ENCODE results near the gene PAM16.
"Not testable (repeated sequence)": the region's sequence is repeated elsewhere in the genome, so short reads cannot be mapped to it uniquely, and the experiment has no call there.

PAM16 gene

GRCh38 chr16:4350787-4351659 is at the start of gene PAM16:
Gene PAM16 (minus strand): TSS chr16:4351321. CDS start chr16:4351234, 87 bp downstream.
- DNase-seq (ENCODE audit: low spot score), result peak; percentile 88

- DNase-seq (ENCODE audit: low spot score), result no peak
These were observed 48.0 kb upstream of the PAM16 start for GRCh38 chr16:4399001-4399730.

GRCh38 chr16:4395055-4395726 is 44.1 kb upstream of the PAM16 start:
- DNase-seq (ENCODE audit: low spot score), result no peak

- DNase-seq (ENCODE audit: low spot score), result not testable (repeated sequence)
These were observed 42.7 kb upstream of the PAM16 start for GRCh38 chr16:4393850-4394249.

GRCh38 chr16:4393240-4393600 is 42.1 kb upstream of the PAM16 start:
- no peak for DNase-seq (ENCODE audit: low spot score)

- no peak for DNase-seq (ENCODE audit: low spot score)
These were observed 41.5 kb upstream of the PAM16 start for GRCh38 chr16:4392382-4393239.

- no peak for DNase-seq (ENCODE audit: low spot score)
These were observed 40.7 kb upstream of the PAM16 start for GRCh38 chr16:4391631-4392381.

- DNase-seq (ENCODE audit: low spot score), result no peak
These were observed 39.4 kb upstream of the PAM16 start for GRCh38 chr16:4390266-4391260.

GRCh38 chr16:4389051-4389955 is 38.2 kb upstream of the PAM16 start:
- DNase-seq (ENCODE audit: low spot score), result no peak

GRCh38 chr16:4388271-4389021 is 37.3 kb upstream of the PAM16 start:
- DNase-seq (ENCODE audit: low spot score), result no peak

GRCh38 chr16:4387781-4388180 is 36.7 kb upstream of the PAM16 start:
- DNase-seq (ENCODE audit: low spot score), result no peak

GRCh38 chr16:4386951-4387565 is 35.9 kb upstream of the PAM16 start:
- no peak for DNase-seq (ENCODE audit: low spot score)

- no peak for DNase-seq (ENCODE audit: low spot score)
These were observed 35.3 kb upstream of the PAM16 start for GRCh38 chr16:4386451-4386805.

GRCh38 chr16:4385789-4386450 is 34.8 kb upstream of the PAM16 start:
- no peak for DNase-seq (ENCODE audit: low spot score)

GRCh38 chr16:4385066-4385788 is 34.1 kb upstream of the PAM16 start:
- no peak for DNase-seq (ENCODE audit: low spot score)

- no peak for DNase-seq (ENCODE audit: low spot score)
These were observed 33.4 kb upstream of the PAM16 start for GRCh38 chr16:4384509-4384942.
